ENCODE measurements around the gene NT5C2. TPM values are rescaled to one million over a fixed set of nuclear protein-coding genes. Genes with fewer than 3 reads are reported as not detected.
A peak's percentile ranks its signal among the peaks of the same experiment; 100 is the strongest.

Gene NT5C2
- total RNA-seq, 1 donor from 2014 or later, result 81.0 TPM

GRCh38 chr10:103104721-103105120 lies 88.4 kb downstream of the NT5C2 start:
- H3K4me1 Mint-ChIP-seq (ENCODE audit: low read depth), result peaks cover 22% of the 10 kb centered on the region
- no peaks in the 10 kb centered on the region for H3K9me3 Mint-ChIP-seq (ENCODE audit: low read depth)
- H3K36me3 Mint-ChIP-seq (ENCODE audit: low read depth), result peaks cover 19% of the 10 kb centered on the region
- no peak overlapping the region for H3K27ac Mint-ChIP-seq (ENCODE audit: unreplicated experiment)
- DNase-seq (ENCODE audit: low spot score), result no peak
- no peak for TF ChIP-seq CTCF (IDR thresholded peaks at IDR 0.05)
- no peak overlapping the region for H3K4me3 Mint-ChIP-seq (ENCODE audit: unreplicated experiment)
- H3K27me3 Mint-ChIP-seq (ENCODE audit: low read depth), result no peaks in the 10 kb centered on the region

GRCh38 chr10:103103989-103104388 lies 89.1 kb downstream of the NT5C2 start:
- Mint-ChIP-seq H3K27ac (ENCODE audit: unreplicated experiment) (no peak overlapping the region), H3K4me3 (ENCODE audit: unreplicated experiment) (no peak overlapping the region)

GRCh38 chr10:103102195-103102594 lies 90.9 kb downstream of the NT5C2 start:
- Mint-ChIP-seq H3K9me3 (ENCODE audit: low read depth) (no peaks in the 10 kb centered on the region), H3K4me1 (ENCODE audit: low read depth) (peaks cover 8% of the 10 kb centered on the region), H3K27me3 (ENCODE audit: low read depth) (no peaks in the 10 kb centered on the region), H3K4me3 (ENCODE audit: unreplicated experiment) (no peak overlapping the region), H3K27ac (ENCODE audit: unreplicated experiment) (peak overlapping the region; percentile 4), H3K36me3 (ENCODE audit: low read depth) (peaks cover 23% of the 10 kb centered on the region)
- TF ChIP-seq CTCF (IDR thresholded peaks at IDR 0.05), result no peak
- DNase-seq (ENCODE audit: low spot score), result no peak

More at GRCh38 chr10:103103989-103104388, 89.1 kb downstream of the NT5C2 start:
- peaks cover 19% of the 10 kb centered on the region for H3K36me3 Mint-ChIP-seq (ENCODE audit: low read depth)
- TF ChIP-seq CTCF (IDR thresholded peaks at IDR 0.05), result no peak
- no peaks in the 10 kb centered on the region for H3K27me3 Mint-ChIP-seq (ENCODE audit: low read depth)
- H3K4me1 Mint-ChIP-seq (ENCODE audit: low read depth), result peaks cover 18% of the 10 kb centered on the region
- DNase-seq (ENCODE audit: low spot score), result no peak
- H3K9me3 Mint-ChIP-seq (ENCODE audit: low read depth), result no peaks in the 10 kb centered on the region

- TF ChIP-seq CTCF (IDR thresholded peaks at IDR 0.05), result no peak
These were observed 92.5 kb downstream of the NT5C2 start for GRCh38 chr10:103100620-103101019.

DNA sequence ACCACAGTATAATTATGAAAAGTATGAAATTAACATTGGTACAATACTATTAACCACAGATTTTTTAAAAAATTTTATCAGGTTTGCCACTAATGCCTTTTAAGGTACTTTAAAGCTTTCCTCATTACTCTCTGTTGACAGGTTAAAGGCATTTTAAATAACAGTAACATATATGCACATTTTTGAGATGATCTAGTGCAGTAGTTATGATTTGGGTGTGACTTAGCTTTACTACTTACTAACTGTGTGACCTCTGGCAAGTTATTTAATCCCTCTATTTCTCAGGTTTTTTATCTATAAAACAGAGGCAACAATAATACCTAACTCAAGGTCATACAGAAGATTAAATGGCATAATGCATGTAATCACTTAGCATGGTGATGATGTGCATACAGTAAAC lies 94.8 kb downstream of the NT5C2 start:
- Mint-ChIP-seq H3K9me3 (ENCODE audit: low read depth) (no peaks in the 10 kb centered on the region), H3K4me1 (ENCODE audit: low read depth) (peaks cover 11% of the 10 kb centered on the region), H3K27ac (ENCODE audit: unreplicated experiment) (no peak overlapping the region), H3K36me3 (ENCODE audit: low read depth) (peaks cover 30% of the 10 kb centered on the region), H3K4me3 (ENCODE audit: unreplicated experiment) (no peak overlapping the region), H3K27me3 (ENCODE audit: low read depth) (no peaks in the 10 kb centered on the region)
- TF ChIP-seq CTCF (IDR thresholded peaks at IDR 0.05), result no peak
- no peak for DNase-seq (ENCODE audit: low spot score)

More at GRCh38 chr10:103100620-103101019, 92.5 kb downstream of the NT5C2 start:
- Mint-ChIP-seq H3K27me3 (ENCODE audit: low read depth) (no peaks in the 10 kb centered on the region), H3K9me3 (ENCODE audit: low read depth) (no peaks in the 10 kb centered on the region), H3K4me1 (ENCODE audit: low read depth) (peaks cover 11% of the 10 kb centered on the region), H3K4me3 (ENCODE audit: unreplicated experiment) (no peak overlapping the region), H3K27ac (ENCODE audit: unreplicated experiment) (no peak overlapping the region), H3K36me3 (ENCODE audit: low read depth) (peaks cover 25% of the 10 kb centered on the region)
- no peak for DNase-seq (ENCODE audit: low spot score)

All from chondrocyte (in vitro differentiated cells).